HEK293T (cell line): ENCODE data around the gene PPM1H.

Experiments
- BHLHE40 ChIP-seq: fragments of 450-650 bp; IDR thresholded peaks from 2 replicates; pipeline ENCODE4 v1.6.1; 2016; ENCODE audit warnings: mild to moderate bottlenecking, moderate library complexity, borderline replicate concordance
- FOXA1 ChIP-seq: fragments of 450-650 bp; IDR thresholded peaks from 2 replicates; pipeline ENCODE4 v1.6.1; 2016; ENCODE audit warnings: mild to moderate bottlenecking
- FOXM1 ChIP-seq: fragments of 450-650 bp; IDR thresholded peaks from 2 replicates; pipeline ENCODE4 v1.6.1; 2017; ENCODE audit warnings: mild to moderate bottlenecking, borderline replicate concordance
- SP1 ChIP-seq: fragments of 450-650 bp; IDR thresholded peaks from 2 replicates; pipeline ENCODE4 v1.6.1; 2017
- ZNF384 ChIP-seq: fragments of 450-650 bp; IDR thresholded peaks from 2 replicates; pipeline ENCODE4 v1.6.1; 2016

DNA sequence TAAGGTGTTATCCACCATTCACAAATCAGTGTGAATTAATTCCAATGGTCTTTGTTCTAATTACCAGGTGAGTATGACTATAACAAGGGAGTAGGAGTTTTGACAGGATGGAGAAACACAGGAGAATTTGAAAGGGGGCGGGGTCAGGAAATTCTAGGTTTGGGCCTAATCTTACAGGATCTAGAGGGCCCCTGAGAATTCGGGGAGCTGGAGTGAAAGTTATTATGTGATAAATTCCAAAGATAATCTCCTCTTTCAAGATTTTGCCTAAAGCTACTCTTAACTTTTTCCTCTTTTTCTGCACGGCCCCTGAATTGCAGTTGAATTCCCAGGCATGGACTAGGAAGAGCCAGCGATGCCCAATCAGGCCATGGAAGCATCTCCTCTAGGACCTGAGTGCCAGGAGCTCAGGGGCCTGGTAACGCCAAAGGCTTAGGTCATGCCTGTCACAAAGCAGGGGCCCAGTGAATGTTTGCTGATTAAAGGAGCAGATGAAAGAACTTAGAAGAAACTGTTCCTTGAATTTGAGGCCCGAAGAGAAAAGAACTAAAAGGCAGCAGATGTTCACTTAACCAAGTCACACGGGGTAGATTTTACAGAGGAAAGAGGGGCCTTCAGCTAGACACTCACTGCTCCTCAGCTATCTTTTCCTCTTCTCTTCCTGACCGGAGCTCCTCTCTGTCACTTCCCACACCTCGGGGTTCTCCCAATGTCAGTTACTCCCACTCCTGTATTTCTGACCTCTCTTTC lies 195.5 kb downstream of the PPM1H start:
- TF ChIP-seq FOXA1: no peak
- TF ChIP-seq SP1: no peak
- TF ChIP-seq ZNF384: no peak
- no peak for TF ChIP-seq BHLHE40
- TF ChIP-seq FOXM1: no peak
